HUES48 (cell line): ENCODE measurements around the gene GPALPP1.
"Not testable (repeated sequence)": the region's sequence is repeated elsewhere in the genome, so short reads cannot be mapped to it uniquely, and the experiment has no call there.

Experiments
- H3K27ac ChIP-seq: one replicate; pipeline ENCODE4 v1.7.0; 2013; ENCODE audit warnings: low read depth, low read length, inconsistent platforms
- H3K27me3 ChIP-seq: 2 replicates; pipeline ENCODE4 v1.6.1; 2013; ENCODE audit warnings: mild to moderate bottlenecking, low read length; ENCODE audit not compliant: control insufficient read depth, insufficient read depth
- H3K36me3 ChIP-seq: 2 replicates; pipeline ENCODE4 v1.6.1; 2013; ENCODE audit warnings: low read length; ENCODE audit not compliant: control insufficient read depth, insufficient read depth
- H3K4me1 ChIP-seq: 2 replicates; pipeline ENCODE4 v1.6.1; 2013; ENCODE audit warnings: mild to moderate bottlenecking, low read length; ENCODE audit not compliant: control insufficient read depth, insufficient read depth
- H3K4me3 ChIP-seq: 2 replicates; pipeline ENCODE4 v1.5.1; 2013; ENCODE audit warnings: mild to moderate bottlenecking, low read depth, low read length
- H3K9ac ChIP-seq: 2 replicates; pipeline ENCODE4 v1.6.1; 2013; ENCODE audit warnings: mild to moderate bottlenecking, low read depth, low read length, moderate library complexity
- H3K9me3 ChIP-seq: 2 replicates; pipeline ENCODE4 v1.6.1; 2013; ENCODE audit warnings: low read length; ENCODE audit not compliant: control insufficient read depth, insufficient read depth

The GPALPP1 gene, protein sequence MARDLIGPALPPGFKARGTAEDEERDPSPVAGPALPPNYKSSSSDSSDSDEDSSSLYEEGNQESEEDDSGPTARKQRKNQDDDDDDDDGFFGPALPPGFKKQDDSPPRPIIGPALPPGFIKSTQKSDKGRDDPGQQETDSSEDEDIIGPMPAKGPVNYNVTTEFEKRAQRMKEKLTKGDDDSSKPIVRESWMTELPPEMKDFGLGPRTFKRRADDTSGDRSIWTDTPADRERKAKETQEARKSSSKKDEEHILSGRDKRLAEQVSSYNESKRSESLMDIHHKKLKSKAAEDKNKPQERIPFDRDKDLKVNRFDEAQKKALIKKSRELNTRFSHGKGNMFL

DNA sequence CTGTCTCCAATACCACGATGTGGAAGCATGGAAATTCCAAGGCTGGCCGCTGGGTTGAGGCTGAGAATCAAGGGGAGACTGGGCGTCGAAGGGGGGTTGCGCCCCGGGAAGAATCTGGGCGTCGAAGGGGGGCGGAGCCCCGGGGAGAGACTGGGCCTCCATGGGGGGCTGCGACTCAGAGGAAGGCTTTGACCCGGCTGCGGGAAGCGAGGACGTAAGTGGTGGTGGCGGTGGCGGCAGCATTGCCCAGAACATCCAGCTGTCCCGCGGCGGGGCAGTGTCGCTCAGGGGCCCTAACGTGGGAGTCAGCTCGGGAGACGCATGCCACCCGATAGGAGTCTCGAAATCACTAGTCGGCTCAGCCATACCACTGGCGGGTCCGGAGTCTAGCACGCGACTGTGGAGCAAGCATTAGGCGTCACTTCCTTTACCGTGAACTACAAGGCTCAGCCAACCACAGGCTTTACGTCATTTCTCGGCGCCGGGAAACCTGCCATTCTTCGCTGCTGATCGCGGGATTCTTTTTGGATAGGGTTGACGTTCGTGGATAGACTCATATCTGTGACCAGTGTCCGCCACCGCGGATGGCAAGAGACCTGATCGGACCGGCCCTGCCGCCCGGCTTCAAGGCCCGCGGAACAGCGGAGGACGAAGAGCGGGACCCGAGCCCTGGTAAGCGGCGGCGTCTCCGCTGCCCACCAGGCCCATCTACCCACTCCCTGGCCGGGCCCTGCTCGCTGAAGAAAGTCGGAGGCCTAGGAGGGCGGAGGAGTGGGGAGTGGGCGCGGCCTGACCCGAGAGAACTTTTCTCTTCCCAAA lies at the start of gene GPALPP1, which contains the start of gene NUFIP1:
Gene GPALPP1, plus strand, starts transcription at position 468 of the 819 bp plus-strand sequence. Its CDS starts 117 bp downstream, at position 585.
Gene NUFIP1, minus strand, starts transcription at position 401 of the 819 bp plus-strand sequence. Its CDS starts 35 bp downstream, at position 366.
- Histone ChIP-seq H3K9ac (peak within 1 kb of the TSS; percentile 87), H3K4me3 (peak within 1 kb of the TSS; percentile 95), H3K4me1 (peaks cover 15% of the 10 kb centered on the region; the same call in 1 of the 2 replicates), H3K27me3 (no peaks in the 10 kb centered on the region), H3K9me3 (no peaks in the 10 kb centered on the region), H3K36me3 (peaks cover 16% of the 10 kb centered on the region), H3K27ac (peak within 1 kb of the TSS; percentile 83)

DNA sequence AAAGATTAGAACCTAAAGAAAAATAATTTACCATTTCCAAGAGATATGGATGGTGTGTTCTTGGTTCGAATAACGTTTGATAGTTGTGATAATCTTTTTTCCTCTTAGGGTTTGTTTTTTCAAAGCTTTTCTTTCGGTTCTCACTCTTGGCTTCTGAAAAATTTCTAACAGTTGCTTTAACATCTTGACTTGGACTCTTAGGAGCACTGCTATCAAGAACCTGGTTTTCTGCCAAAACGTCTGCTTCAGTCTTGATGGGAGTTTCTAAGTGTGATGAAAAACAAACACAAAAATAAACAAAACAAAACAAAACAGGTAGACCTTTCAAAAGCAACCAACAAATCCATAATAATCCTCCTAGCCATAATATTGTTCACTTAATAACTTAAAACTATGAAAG lies 45.9 kb upstream of the GPALPP1 start:
- H3K9ac ChIP-seq, H3K4me3 ChIP-seq, H3K27ac ChIP-seq, H3K27me3 ChIP-seq, H3K9me3 ChIP-seq, H3K4me1 ChIP-seq: not testable (repeated sequence)
- peaks cover 26% of the 10 kb centered on the region for H3K36me3 ChIP-seq

DNA sequence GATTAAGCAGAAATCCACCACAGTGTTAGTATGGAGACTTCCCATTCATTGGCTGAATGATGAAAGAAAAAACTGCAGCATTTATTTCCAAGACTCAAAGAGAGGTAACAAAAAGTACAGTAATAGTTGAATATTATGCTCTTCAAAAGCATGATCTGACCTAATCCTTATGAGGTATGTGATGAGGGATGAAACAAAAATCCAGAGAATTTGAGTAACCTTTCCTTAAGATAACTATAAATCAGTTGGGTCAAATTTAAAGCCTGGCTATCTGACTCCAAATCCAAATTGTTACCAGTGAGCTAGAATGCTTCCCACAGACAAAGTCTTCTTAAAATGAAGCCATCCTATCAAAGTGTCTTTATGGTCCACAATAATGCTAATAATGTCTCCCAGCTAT lies 38.2 kb upstream of the GPALPP1 start:
- H3K9me3 ChIP-seq: no peaks in the 10 kb centered on the region
- H3K9ac ChIP-seq: no peak overlapping the region
- H3K4me1 ChIP-seq: no peaks in the 10 kb centered on the region
- H3K27me3 ChIP-seq: no peaks in the 10 kb centered on the region
- peaks cover 29% of the 10 kb centered on the region for H3K36me3 ChIP-seq
- H3K4me3 ChIP-seq: no peak overlapping the region
- no peak overlapping the region for H3K27ac ChIP-seq

DNA sequence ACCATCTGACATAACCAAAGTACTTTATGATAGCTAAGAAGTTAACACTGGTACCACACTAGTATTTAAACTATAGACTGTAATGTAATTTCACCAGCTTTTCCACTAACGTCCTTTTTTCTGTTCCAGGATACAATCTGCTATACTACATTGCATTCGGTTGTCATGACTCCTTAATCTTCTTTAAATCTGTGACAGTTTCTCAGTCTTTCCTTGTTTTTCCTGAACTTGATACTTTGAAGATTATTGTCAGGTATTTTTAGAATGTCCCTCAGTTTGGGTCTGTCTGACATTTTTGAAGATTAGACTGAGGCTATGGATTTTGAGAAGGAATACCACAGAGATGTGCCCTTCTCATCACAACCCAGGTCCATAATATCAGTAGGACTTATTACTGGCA lies 36.7 kb upstream of the GPALPP1 start:
- Histone ChIP-seq H3K9ac (no peak overlapping the region), H3K4me1 (no peaks in the 10 kb centered on the region), H3K9me3 (no peaks in the 10 kb centered on the region), H3K27me3 (no peaks in the 10 kb centered on the region), H3K36me3 (peaks cover 24% of the 10 kb centered on the region), H3K27ac (no peak overlapping the region), H3K4me3 (no peak overlapping the region)

DNA sequence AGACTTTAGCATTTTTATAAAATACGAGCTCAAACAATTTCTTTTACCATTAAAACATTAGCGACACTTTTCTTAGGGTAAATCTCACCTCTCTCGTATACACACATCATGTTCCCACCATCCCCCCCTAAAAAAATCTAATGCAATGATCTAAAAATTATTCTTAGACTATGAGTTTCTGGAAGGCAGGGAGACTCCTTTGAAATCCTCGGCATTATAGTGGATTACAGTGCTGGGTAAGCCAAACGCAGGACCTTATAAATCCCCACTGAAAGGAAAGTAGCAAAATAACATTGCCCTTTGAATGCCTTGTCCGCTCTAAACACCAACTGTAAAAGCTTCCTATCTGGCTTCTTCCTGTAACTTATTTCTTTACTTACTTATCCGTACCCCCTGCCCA lies 35.1 kb upstream of the GPALPP1 start:
- no peak overlapping the region for H3K4me3 ChIP-seq
- no peaks in the 10 kb centered on the region for H3K9me3 ChIP-seq
- H3K27ac ChIP-seq: no peak overlapping the region
- no peaks in the 10 kb centered on the region for H3K4me1 ChIP-seq
- no peaks in the 10 kb centered on the region for H3K27me3 ChIP-seq
- no peak overlapping the region for H3K9ac ChIP-seq
- peaks cover 32% of the 10 kb centered on the region for H3K36me3 ChIP-seq

DNA sequence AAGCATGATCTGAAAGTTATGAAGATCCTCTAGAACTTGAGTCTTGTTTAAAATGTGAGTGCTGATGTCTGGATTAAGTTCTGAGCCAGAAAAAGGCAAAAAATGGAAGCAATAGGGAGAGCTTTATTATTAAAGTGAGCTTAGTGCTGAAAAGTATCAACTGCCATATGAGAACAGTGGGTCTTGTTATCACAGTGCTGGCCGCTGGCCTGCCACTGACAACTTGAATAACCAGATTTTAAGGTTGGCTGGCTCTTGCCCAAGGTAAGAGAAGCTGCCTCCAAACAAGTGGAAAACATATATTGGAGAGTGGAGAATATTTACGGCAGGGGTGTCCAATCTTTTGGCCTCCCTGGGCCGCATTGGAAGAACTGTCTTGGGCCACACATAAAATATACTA lies 33.9 kb upstream of the GPALPP1 start:
- no peak overlapping the region for H3K27ac ChIP-seq
- no peaks in the 10 kb centered on the region for H3K27me3 ChIP-seq
- peaks cover 28% of the 10 kb centered on the region for H3K36me3 ChIP-seq
- H3K9ac ChIP-seq: no peak overlapping the region
- H3K4me3 ChIP-seq: no peak overlapping the region
- H3K4me1 ChIP-seq: no peaks in the 10 kb centered on the region
- no peaks in the 10 kb centered on the region for H3K9me3 ChIP-seq

DNA sequence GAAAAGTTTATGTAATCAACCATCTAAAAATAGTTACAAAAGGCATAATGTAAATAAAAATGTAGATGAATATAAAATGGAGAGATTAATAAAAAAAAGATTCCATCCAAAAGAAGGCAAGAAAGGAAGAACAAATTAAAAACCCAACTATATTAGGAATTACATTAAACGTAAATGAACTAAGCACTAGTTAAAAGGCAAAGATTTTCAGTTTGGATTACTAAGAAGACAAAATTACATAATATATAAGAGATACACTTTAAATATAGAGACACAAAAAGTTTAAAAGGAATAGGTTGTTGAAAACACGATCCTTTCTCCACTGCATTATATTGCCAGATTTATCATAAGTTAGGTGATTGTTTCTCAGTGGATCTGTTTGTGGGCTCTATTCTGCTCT lies 27.3 kb upstream of the GPALPP1 start:
- peaks cover 18% of the 10 kb centered on the region for H3K9me3 ChIP-seq
- no peak overlapping the region for H3K27ac ChIP-seq
- no peak overlapping the region for H3K4me3 ChIP-seq
- H3K36me3 ChIP-seq: peaks cover 67% of the 10 kb centered on the region
- H3K27me3 ChIP-seq: no peaks in the 10 kb centered on the region
- no peaks in the 10 kb centered on the region for H3K4me1 ChIP-seq
- no peak overlapping the region for H3K9ac ChIP-seq

DNA sequence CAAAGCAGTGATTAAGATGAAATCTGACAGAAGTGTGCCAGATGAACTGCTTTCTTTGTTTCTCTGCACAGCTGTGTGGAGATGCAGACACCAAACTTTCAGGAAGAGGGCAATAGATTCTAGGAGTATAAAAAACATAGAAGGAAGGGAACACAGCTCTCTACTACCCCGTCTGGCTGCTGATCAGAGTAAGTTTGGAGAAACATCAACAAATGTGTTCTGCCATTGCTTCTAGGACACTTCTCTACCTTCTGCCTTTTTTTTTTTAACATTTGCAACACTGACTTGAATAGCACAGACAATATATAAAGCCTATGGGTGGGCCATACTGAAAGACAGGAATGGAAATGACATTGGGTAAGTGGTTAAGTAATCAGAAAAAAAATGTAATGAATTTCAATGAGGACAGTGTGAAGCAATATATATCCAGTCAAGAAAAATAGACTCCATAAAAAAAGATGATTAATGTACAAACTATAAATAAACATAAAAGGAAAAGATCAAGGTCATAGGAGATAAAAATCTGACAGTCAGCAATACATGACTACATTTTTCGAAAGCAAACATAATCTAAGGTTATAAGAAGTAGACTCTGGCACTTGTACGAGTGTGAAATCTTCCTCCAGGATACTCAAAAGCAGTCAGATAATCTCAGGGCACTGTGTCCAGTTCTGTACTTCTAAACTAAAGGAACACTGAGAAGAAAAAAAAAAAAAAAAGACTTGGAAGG lies 21.5 kb upstream of the GPALPP1 start:
- H3K4me3 ChIP-seq: no peak overlapping the region
- H3K9me3 ChIP-seq: peaks cover 9% of the 10 kb centered on the region
- no peaks in the 10 kb centered on the region for H3K27me3 ChIP-seq
- H3K9ac ChIP-seq: no peak overlapping the region
- peaks cover 58% of the 10 kb centered on the region for H3K36me3 ChIP-seq
- H3K4me1 ChIP-seq: peaks cover 6% of the 10 kb centered on the region; the same call in 1 of the 2 replicates
- H3K27ac ChIP-seq: no peak overlapping the region

DNA sequence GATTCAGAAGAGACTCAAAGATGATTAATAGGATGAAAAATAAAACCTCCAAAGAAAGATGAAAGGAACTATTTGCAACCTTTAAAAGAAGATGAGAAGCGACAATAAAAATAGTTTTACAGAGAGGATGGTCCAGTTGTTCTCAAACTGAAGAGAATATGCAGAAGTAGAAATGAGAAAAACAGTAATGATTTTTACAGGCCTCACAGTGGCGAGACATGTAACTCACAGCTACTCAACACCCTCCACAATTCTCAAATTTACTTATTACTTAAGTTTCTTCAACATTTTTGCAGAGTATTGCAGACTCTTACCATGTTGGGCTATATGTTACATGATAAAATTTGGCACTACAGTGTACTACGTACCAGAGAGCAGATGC lies 20.9 kb upstream of the GPALPP1 start:
- H3K4me3 ChIP-seq: no peak overlapping the region
- no peak overlapping the region for H3K9ac ChIP-seq
- no peak overlapping the region for H3K27ac ChIP-seq
- H3K27me3 ChIP-seq: no peaks in the 10 kb centered on the region
- 0 out of 2 replicates have a peak, but pooled peaks cover 4% of the 10 kb centered on the region for H3K9me3 ChIP-seq
- peaks cover 57% of the 10 kb centered on the region for H3K36me3 ChIP-seq
- peaks cover 6% of the 10 kb centered on the region; the same call in 1 of the 2 replicates for H3K4me1 ChIP-seq

DNA sequence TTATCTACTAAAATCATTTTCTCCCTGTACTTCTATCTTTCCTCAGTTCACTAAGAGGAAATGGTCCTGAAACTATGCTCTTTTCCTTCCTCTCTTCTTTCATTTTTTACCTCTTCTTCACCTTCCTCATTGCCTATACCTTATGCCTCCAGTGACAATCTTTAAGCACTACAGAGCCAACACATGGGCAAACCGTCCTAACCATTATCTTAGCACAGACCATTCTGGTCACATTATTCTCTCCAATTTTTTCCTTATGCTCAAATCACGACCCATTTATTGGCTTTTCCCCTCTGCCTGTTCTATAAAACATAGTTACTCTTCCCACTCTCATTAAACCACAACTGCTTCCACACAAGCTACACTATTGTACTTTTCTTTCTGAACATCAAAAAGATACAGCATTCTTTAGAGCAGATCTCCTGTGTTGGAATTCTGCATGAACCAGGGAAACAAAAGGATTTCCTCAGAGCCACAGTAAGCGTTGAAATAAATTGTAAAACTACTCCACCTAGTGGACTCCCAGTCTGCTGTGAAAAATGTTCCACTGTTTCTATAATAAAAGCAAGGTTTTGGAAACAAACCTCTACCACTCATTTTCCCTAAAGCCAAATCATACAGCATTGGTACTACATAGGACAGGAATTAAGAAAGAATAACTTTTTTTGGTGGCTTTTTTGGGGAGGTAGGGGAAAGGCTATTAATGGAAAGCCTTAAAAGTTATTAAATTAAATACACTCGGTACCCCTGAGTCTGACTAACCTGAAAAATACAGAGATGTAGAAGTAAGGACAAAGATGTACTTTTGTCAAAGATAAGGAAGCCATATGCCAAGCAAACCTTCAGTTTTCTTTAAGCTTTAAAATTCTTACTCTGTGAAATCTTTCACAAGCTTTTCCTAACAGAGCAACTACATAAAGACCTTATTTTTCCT lies 19.5 kb upstream of the GPALPP1 start:
- H3K9me3 ChIP-seq: no peaks in the 10 kb centered on the region
- H3K9ac ChIP-seq: no peak overlapping the region
- no peak overlapping the region for H3K27ac ChIP-seq
- peaks cover 6% of the 10 kb centered on the region; the same call in 1 of the 2 replicates for H3K4me1 ChIP-seq
- peaks cover 54% of the 10 kb centered on the region for H3K36me3 ChIP-seq
- H3K4me3 ChIP-seq: no peak overlapping the region
- no peaks in the 10 kb centered on the region for H3K27me3 ChIP-seq
